H9 (cell line): ENCODE results near the gene PCCA. TPM values are rescaled to one million over a fixed set of nuclear protein-coding genes. Genes with fewer than 3 reads are reported as not detected.

Experiments used
- DNase-seq: peaks from one replicate; pipeline ENCODE4 v3.0.0-alpha.2; 2017
- H2AFZ ChIP-seq: one replicate; pipeline ENCODE4 v1.6.1; 2013; ENCODE audit warnings: mild to moderate bottlenecking, low read length, control low read depth, moderate library complexity
- H2AK5ac ChIP-seq: 2 replicates; pipeline ENCODE4 v1.6.1; 2013; ENCODE audit warnings: low read length, control low read depth, mixed read lengths; ENCODE audit not compliant: insufficient read length
- H2BK120ac ChIP-seq: one replicate; pipeline ENCODE4 v1.6.1; 2013; ENCODE audit warnings: low read depth, mild to moderate bottlenecking, low read length, control low read depth, inconsistent platforms; ENCODE audit not compliant: poor library complexity, severe bottlenecking
- H2BK12ac ChIP-seq: 2 replicates; pipeline ENCODE4 v1.6.1; 2013; ENCODE audit warnings: low read length, control low read depth, mixed read lengths, low read depth; ENCODE audit not compliant: insufficient read length
- H2BK15ac ChIP-seq: 2 replicates; pipeline ENCODE4 v1.6.1; 2013; ENCODE audit warnings: low read depth, low read length, control low read depth
- H2BK20ac ChIP-seq: one replicate; pipeline ENCODE4 v1.6.1; 2013; ENCODE audit warnings: low read depth, mild to moderate bottlenecking, low read length, control low read depth, inconsistent platforms; ENCODE audit not compliant: poor library complexity, severe bottlenecking
- H2BK5ac ChIP-seq: 2 replicates; pipeline ENCODE4 v1.6.1; 2013; ENCODE audit warnings: low read length, control low read depth, mixed read lengths; ENCODE audit not compliant: insufficient read length
- H3K14ac ChIP-seq: 2 replicates; pipeline ENCODE4 v1.6.1; 2013; ENCODE audit warnings: low read length, control low read depth; ENCODE audit not compliant: insufficient read depth
- H3K18ac ChIP-seq: 2 replicates; pipeline ENCODE4 v1.6.1; 2013; ENCODE audit warnings: low read depth, mild to moderate bottlenecking, mixed read lengths, low read length, control low read depth; ENCODE audit not compliant: insufficient read length
- H3K23ac ChIP-seq: 2 replicates; pipeline ENCODE4 v1.6.1; 2013; ENCODE audit warnings: low read length, control low read depth, mixed read lengths, low read depth; ENCODE audit not compliant: insufficient read length
- H3K23me2 ChIP-seq: 2 replicates; pipeline ENCODE4 v1.6.1; 2013; ENCODE audit warnings: low read depth, mild to moderate bottlenecking, mixed read lengths, low read length, control low read depth; ENCODE audit not compliant: insufficient read length, poor library complexity, severe bottlenecking
- H3K27ac ChIP-seq: 2 replicates; pipeline ENCODE4 v1.5.1; 2013; ENCODE audit warnings: low read length, control low read depth, mixed read lengths, low read depth; ENCODE audit not compliant: insufficient read length
- H3K27me3 ChIP-seq: 2 replicates; pipeline ENCODE4 v1.6.1; 2013; ENCODE audit warnings: low read length, control low read depth, inconsistent platforms; ENCODE audit not compliant: insufficient read depth
- H3K4ac ChIP-seq: 2 replicates; pipeline ENCODE4 v1.6.1; 2013; ENCODE audit warnings: low read depth, mild to moderate bottlenecking, control low read depth, inconsistent platforms, low read length, moderate library complexity
- H3K4me1 ChIP-seq: 2 replicates; pipeline ENCODE4 v1.6.1; 2013; ENCODE audit warnings: low read length, control low read depth, inconsistent platforms; ENCODE audit not compliant: insufficient read depth
- H3K4me2 ChIP-seq: 2 replicates; pipeline ENCODE4 v1.6.1; 2013; ENCODE audit warnings: low read length, control low read depth, mixed read lengths; ENCODE audit not compliant: insufficient read length, insufficient read depth
- H3K56ac ChIP-seq: 2 replicates; pipeline ENCODE4 v1.6.1; 2013; ENCODE audit warnings: low read depth, mild to moderate bottlenecking, mixed read lengths, low read length, control low read depth; ENCODE audit not compliant: insufficient read length
- H3K79me1 ChIP-seq: 2 replicates; pipeline ENCODE4 v1.6.1; 2013; ENCODE audit warnings: low read depth, mild to moderate bottlenecking, moderate library complexity, low read length, control low read depth, inconsistent platforms; ENCODE audit not compliant: insufficient read depth, poor library complexity, severe bottlenecking
- H3K79me2 ChIP-seq: 2 replicates; pipeline ENCODE4 v1.6.1; 2013; ENCODE audit warnings: low read length, control low read depth, inconsistent platforms; ENCODE audit not compliant: insufficient read depth
- H3K9ac ChIP-seq: 2 replicates; pipeline ENCODE4 v1.6.1; 2013; ENCODE audit warnings: low read length, control low read depth, mixed read lengths; ENCODE audit not compliant: insufficient read length; ENCODE audit errors: extremely low read depth
- H3K9me3 ChIP-seq: one replicate; pipeline ENCODE4 v1.6.1; 2013; ENCODE audit warnings: low read depth, low read length, inconsistent platforms; ENCODE audit not compliant: control insufficient read depth
- H3T11ph ChIP-seq: one replicate; pipeline ENCODE4 v1.6.1; 2013; ENCODE audit warnings: mild to moderate bottlenecking, low read length, control low read depth, inconsistent platforms
- H4K20me1 ChIP-seq: one replicate; pipeline ENCODE4 v1.6.1; 2013; ENCODE audit not compliant: control insufficient read depth, insufficient read length, insufficient read depth
- H4K5ac ChIP-seq: 2 replicates; pipeline ENCODE4 v1.6.1; 2013; ENCODE audit warnings: low read depth, mild to moderate bottlenecking, mixed read lengths, low read length, control low read depth; ENCODE audit not compliant: insufficient read length
- H4K8ac ChIP-seq: replicated peaks from 2 replicates; pipeline ENCODE4 v1.6.1; 2013; ENCODE audit warnings: low read length, control low read depth, mixed read lengths, low read depth; ENCODE audit not compliant: insufficient read length
- H4K91ac ChIP-seq: 2 replicates; pipeline ENCODE4 v1.6.1; 2013; ENCODE audit warnings: low read depth, mild to moderate bottlenecking, moderate library complexity, mixed read lengths, low read length, control low read depth; ENCODE audit not compliant: insufficient read length
- H3K27ac Mint-ChIP-seq, 3 experiments: 2 replicates in 2 of 3; 3 replicates in 1 of 3; pipeline ENCODE4 v1.8.0; 2020 to 2021; ENCODE audit warnings: mixed read lengths in 3 of 3, mild to moderate bottlenecking in 1 of 3, moderate library complexity in 1 of 3
- H3K27me3 Mint-ChIP-seq: 2 replicates; pipeline ENCODE4 v1.8.0; 2021; ENCODE audit warnings: low read depth, mild to moderate bottlenecking, moderate library complexity, mixed read lengths
- H3K36me3 Mint-ChIP-seq, 3 experiments: 2 replicates in 2 of 3; 3 replicates in 1 of 3; pipeline ENCODE4 v1.8.0; 2020 to 2021; ENCODE audit warnings: low read depth in 3 of 3, mixed read lengths in 3 of 3; ENCODE audit not compliant: insufficient read depth in 1 of 3
- H3K4me1 Mint-ChIP-seq, 2 experiments: 2 replicates each; pipeline ENCODE4 v1.8.0; 2020; ENCODE audit warnings: mixed read lengths in 2 of 2
- H3K4me3 Mint-ChIP-seq, 2 experiments: 2 replicates in 1 of 2; 3 replicates in 1 of 2; pipeline ENCODE4 v1.8.0; 2020 to 2021; ENCODE audit warnings: mild to moderate bottlenecking in 2 of 2, mixed read lengths in 2 of 2, moderate library complexity in 1 of 2
- H3K9me3 Mint-ChIP-seq, 2 experiments: 2 replicates in 1 of 2; 3 replicates in 1 of 2; pipeline ENCODE4 v1.8.0; 2020; ENCODE audit warnings: mild to moderate bottlenecking in 2 of 2, mixed read lengths in 2 of 2, moderate library complexity in 1 of 2
- CTCF ChIP-seq: fragments of 200-600 bp; sonication (generic); conservative IDR thresholded peaks from 3 replicates; pipeline ENCODE4 v1.8.0; 2021; ENCODE audit warnings: antibody characterized with exemption, mild to moderate bottlenecking
- WGBS: extraction: QIAGEN DNeasy Blood & Tissue Kit; methylation state at CpG from one replicate; pipeline ENCODE4 v1.1.7; 2013; ENCODE audit warnings: missing lambda C conversion rate, low lambda C conversion rate, mixed read lengths; ENCODE audit not compliant: insufficient read length; ENCODE audit errors: extremely low coverage; 5-methylcytosine and 5-hydroxymethylcytosine counted together
- total RNA-seq: library from RNA; stranded (reverse); gene quantifications from 2 replicates; pipeline ENCODE4 v1.2.1, GENCODE V29; 2021

Gene PCCA
- total RNA-seq, 1 experiment from 2014 or later = 56.5 TPM

DNA sequence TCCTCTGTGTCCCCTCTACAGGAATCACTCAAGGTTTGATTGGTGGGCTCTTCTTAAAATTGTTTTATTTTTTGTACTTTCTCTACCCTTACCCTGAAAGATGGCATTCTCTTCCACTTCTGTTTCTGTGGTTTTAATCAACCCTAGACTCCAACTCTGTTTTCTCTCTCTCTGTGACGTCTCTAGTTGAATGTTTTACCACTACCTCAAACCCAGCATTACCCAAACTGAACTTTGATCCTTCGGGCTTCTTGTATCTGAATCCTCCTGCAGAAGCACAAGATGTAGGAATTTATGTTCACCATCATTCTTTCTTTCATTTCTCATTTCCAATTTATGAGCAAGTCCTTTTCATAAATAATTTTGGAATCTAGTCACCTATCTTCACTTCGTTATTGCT, 39.9 kb downstream of the PCCA start:
- H3K36me3 Mint-ChIP-seq = peaks cover under 1 to 6% (median under 1%) of the 10 kb centered on the region in 3 experiments; a peak in 4 of 7 replicates
- no peaks in the 10 kb centered on the region for H4K20me1 ChIP-seq
- no peak overlapping the region for H2BK120ac ChIP-seq
- no peak overlapping the region for H3T11ph ChIP-seq
- no peak overlapping the region for H2BK5ac ChIP-seq
- H3K79me2 ChIP-seq = no peaks in the 10 kb centered on the region
- H4K8ac ChIP-seq = no peak overlapping the region
- no peaks in the 10 kb centered on the region for H3K9me3 Mint-ChIP-seq
- H2BK20ac ChIP-seq = no peak overlapping the region
- no peak overlapping the region for H3K14ac ChIP-seq
- peak overlapping the region in 1 of 3 experiments; percentile 33; a peak in 2 of 7 replicates for H3K27ac Mint-ChIP-seq
- H3K27me3 Mint-ChIP-seq = no peaks in the 10 kb centered on the region
- H4K91ac ChIP-seq = no peak overlapping the region
- H3K4me1 ChIP-seq = peaks cover 5% of the 10 kb centered on the region; the same call in 1 of the 2 replicates
- H3K18ac ChIP-seq = no peak overlapping the region
- peaks cover 3% of the 10 kb centered on the region for H3K79me1 ChIP-seq
- no peak overlapping the region for H3K23ac ChIP-seq
- no peak for DNase-seq
- H3K4me2 ChIP-seq = no peak overlapping the region
- H3K27me3 ChIP-seq = no peaks in the 10 kb centered on the region
- H2AK5ac ChIP-seq = no peak overlapping the region
- H3K27ac ChIP-seq = no peak overlapping the region
- no peak overlapping the region for H3K4me3 Mint-ChIP-seq
- no peak overlapping the region for H2BK12ac ChIP-seq
- no peak overlapping the region for H3K9ac ChIP-seq
- no peak for TF ChIP-seq CTCF
- H3K23me2 ChIP-seq = no peaks in the 10 kb centered on the region
- no peak overlapping the region for H3K56ac ChIP-seq
- H3K4me1 Mint-ChIP-seq = peaks cover 43 to 52% of the 10 kb centered on the region in 2 experiments
- no peak overlapping the region for H2AFZ ChIP-seq
- no peaks in the 10 kb centered on the region for H3K9me3 ChIP-seq
- no peak overlapping the region for H3K4ac ChIP-seq
- H4K5ac ChIP-seq = no peak overlapping the region
- WGBS = no CpG with 5 or more reads among the region's 3 CpGs
- H2BK15ac ChIP-seq = no peak overlapping the region
